NB4 (cell line): ENCODE data around the gene PTPN3.

Experiments
- DNase-seq: peaks from one replicate; pipeline ENCODE4 v3.0.0; 2010; ENCODE audit warnings: low read depth
- H3K4me3 ChIP-seq: one replicate; pipeline ENCODE4 v1.5.1; 2011; ENCODE audit warnings: mild to moderate bottlenecking, low read depth, low read length, moderate library complexity
- CTCF ChIP-seq: IDR thresholded peaks from one replicate; pipeline ENCODE4 v1.5.1; 2012; ENCODE audit warnings: low read depth, low read length
- MAX ChIP-seq: IDR thresholded peaks from 2 replicates; pipeline ENCODE4 v1.6.1; 2011; ENCODE audit warnings: low read depth, low read length
- MYC ChIP-seq: IDR thresholded peaks from 2 replicates; pipeline ENCODE4 v1.6.1; 2011; ENCODE audit warnings: low read depth, low read length
- POLR2A ChIP-seq: IDR thresholded peaks from 2 replicates; pipeline ENCODE4 v1.6.1; 2011; ENCODE audit warnings: mild to moderate bottlenecking; ENCODE audit not compliant: insufficient read length; ENCODE audit errors: extremely low read depth

The PTPN3 gene

GRCh38 chr9:109499093-109499630, 1.1 kb upstream of the PTPN3 start:
- DNase-seq: no peak
- TF ChIP-seq MAX: no peak
- no peak for TF ChIP-seq MYC
- TF ChIP-seq POLR2A: no peak
- TF ChIP-seq CTCF: no peak
- no peak overlapping the region for H3K4me3 ChIP-seq

- no peak for DNase-seq
- H3K4me3 ChIP-seq: no peak overlapping the region
- no peak for TF ChIP-seq MAX
- no peak for TF ChIP-seq POLR2A
- TF ChIP-seq MYC: no peak
- TF ChIP-seq CTCF: no peak
Observed at GRCh38 chr9:109497226-109498153, 617 bp downstream of the PTPN3 start.

- no peak for DNase-seq
- no peak overlapping the region for H3K4me3 ChIP-seq
- TF ChIP-seq MYC (no peak), MAX (no peak), POLR2A (no peak), CTCF (no peak)
Observed at GRCh38 chr9:109496841-109497225, 1.3 kb downstream of the PTPN3 start.

GRCh38 chr9:109496218-109496617, 1.9 kb downstream of the PTPN3 start:
- TF ChIP-seq MAX: no peak
- TF ChIP-seq CTCF: no peak
- no peak for TF ChIP-seq POLR2A
- DNase-seq: no peak
- no peak overlapping the region for H3K4me3 ChIP-seq

- no peak for DNase-seq
- TF ChIP-seq POLR2A: no peak
- TF ChIP-seq MAX: no peak
- no peak for TF ChIP-seq CTCF
- TF ChIP-seq MYC: no peak
- no peak overlapping the region for H3K4me3 ChIP-seq
Observed at GRCh38 chr9:109493648-109494047, 4.5 kb downstream of the PTPN3 start.
